ENCODE measurements around the gene MYBPC1.
A peak's percentile ranks its signal among the peaks of the same experiment; 100 is the strongest.

MYBPC1 gene

DNA sequence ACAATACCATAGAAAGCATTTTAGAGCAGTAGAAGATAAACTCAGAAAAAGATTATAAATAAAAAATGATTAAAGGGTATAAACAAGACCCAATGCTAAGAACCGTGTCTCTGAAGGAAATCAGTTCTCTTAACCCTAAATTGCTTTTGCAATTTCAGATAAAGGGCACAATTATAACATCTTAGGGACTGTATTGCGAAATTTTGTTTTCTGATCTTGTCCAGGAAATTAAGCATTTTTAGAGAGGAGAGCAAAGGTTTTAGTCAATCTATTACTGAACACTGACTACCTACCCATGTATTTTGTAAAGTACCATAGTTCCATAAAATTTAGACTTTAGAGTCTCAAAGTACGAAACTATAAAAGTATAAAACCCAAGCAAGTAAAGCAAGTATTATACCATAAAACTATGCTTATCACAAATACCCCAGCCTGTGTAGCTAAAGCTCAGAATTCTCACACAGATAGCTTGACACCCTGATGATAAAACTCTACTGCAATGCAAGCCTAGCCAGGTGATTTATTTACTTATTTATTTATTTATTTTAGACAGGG lies 95.8 kb downstream of the MYBPC1 start:
- H3K4me3 ChIP-seq (replicated peaks; ENCODE audit: low read depth, low read length) = no peak overlapping the region
- no peak for DNase-seq (ENCODE audit: extremely low read depth, low read depth)
- no peak for TF ChIP-seq CTCF (IDR thresholded peaks at IDR 0.05; ENCODE audit: low read depth, low read length, missing control alignments)

DNA sequence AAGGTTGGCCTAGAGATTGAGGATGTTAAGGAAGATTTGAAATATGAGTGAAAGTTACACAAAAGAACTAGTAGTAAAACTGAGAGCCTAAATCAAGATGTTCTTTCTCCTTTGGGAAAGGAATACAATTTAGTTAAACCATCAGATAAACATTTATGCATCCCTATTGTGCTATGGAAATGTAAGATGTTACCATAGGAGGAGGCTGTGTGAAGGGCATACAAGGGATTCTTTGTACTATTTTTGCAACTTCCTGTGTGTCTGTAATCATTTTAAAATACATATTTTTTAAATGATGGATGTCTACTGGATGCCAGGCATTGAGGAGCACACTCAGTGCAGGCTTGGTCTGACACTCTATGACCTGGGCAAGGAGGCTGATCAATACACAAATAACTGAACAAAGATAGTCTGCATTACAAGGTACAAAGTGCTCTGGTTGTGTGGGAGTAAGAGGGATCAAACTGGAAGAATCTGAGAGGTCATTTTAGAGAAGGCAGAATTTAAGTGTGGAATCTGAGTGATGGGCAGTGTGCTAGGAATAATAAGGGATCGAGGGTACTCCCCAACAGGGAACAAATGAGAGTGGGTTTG lies 96.8 kb downstream of the MYBPC1 start:
- no peak for TF ChIP-seq CTCF (IDR thresholded peaks at IDR 0.05; ENCODE audit: low read depth, low read length, missing control alignments)
- H3K4me3 ChIP-seq (replicated peaks; ENCODE audit: low read depth, low read length) = no peak overlapping the region
- DNase-seq (ENCODE audit: extremely low read depth, low read depth) = no peak

DNA sequence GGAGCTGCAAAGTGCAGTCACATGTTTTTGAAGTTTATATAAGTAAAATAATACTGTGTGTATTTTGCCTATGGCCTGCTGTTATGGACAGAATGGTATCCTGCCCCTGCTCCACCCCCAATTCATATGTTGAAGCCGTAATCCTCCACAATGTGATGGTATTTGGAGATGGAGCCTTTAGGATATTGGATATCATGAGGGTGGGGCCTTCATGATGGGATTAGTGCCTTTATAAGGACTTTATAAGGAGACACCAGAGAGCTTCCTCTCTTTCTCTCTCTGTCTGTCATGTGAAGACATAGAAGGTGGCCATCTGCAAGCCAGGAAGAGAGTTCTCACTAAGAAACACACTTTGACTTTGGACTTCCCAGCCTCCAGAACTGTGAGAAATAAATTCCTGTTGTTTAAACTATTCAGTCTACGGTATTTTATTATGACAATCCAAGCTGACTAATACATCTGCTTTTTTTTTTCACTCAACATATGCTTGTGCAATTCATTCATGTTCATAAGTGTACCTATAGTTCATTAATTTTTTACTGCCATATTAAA lies 99.6 kb downstream of the MYBPC1 start:
- TF ChIP-seq CTCF (IDR thresholded peaks at IDR 0.05; ENCODE audit: low read depth, low read length, missing control alignments) = no peak
- DNase-seq (ENCODE audit: extremely low read depth, low read depth) = no peak
- no peak overlapping the region for H3K4me3 ChIP-seq (replicated peaks; ENCODE audit: low read depth, low read length)

DNA sequence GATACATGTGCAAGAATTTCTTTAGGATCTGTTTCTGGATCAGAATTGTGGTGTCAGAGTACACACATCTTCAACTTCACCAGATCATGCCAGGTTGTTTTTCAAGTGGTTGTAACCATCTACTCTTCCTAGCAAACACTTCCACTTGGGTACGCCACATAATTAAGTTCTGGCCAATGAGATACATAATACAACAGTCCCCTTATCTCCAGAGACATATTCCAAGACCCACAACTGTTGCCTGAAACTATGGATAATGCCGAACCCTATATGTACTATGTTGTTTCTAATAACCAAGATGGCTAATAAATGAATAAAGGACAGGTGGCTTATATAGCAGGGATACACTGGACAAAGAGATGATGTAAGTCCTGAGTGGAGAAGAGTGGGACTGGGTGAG lies 100.2 kb downstream of the MYBPC1 start:
- TF ChIP-seq CTCF (IDR thresholded peaks at IDR 0.05; ENCODE audit: low read depth, low read length, missing control alignments) = no peak
- DNase-seq (ENCODE audit: extremely low read depth, low read depth) = no peak
- H3K4me3 ChIP-seq (replicated peaks; ENCODE audit: low read depth, low read length) = no peak overlapping the region

DNA sequence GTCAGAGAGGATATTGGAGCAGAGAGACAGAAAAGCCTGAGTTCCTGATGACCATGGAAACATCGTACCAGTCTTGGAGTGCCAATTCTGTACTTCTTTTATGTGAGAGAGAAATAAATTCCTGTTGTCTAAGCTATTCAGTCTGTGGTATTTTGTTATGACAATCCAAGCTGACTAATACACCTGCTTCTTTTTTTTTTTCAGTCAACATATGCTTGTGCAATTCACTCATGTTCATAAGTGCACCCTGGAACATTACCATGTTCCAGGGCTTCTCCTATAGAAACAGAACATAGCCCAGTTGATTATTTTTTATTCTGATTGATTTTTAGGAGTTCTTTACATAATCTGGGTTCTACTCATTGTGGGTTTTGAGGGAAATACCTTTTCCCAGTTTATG lies 100.9 kb downstream of the MYBPC1 start:
- no peak overlapping the region for H3K4me3 ChIP-seq (replicated peaks; ENCODE audit: low read depth, low read length)
- no peak for TF ChIP-seq CTCF (IDR thresholded peaks at IDR 0.05; ENCODE audit: low read depth, low read length, missing control alignments)
- DNase-seq (ENCODE audit: extremely low read depth, low read depth) = no peak

DNA sequence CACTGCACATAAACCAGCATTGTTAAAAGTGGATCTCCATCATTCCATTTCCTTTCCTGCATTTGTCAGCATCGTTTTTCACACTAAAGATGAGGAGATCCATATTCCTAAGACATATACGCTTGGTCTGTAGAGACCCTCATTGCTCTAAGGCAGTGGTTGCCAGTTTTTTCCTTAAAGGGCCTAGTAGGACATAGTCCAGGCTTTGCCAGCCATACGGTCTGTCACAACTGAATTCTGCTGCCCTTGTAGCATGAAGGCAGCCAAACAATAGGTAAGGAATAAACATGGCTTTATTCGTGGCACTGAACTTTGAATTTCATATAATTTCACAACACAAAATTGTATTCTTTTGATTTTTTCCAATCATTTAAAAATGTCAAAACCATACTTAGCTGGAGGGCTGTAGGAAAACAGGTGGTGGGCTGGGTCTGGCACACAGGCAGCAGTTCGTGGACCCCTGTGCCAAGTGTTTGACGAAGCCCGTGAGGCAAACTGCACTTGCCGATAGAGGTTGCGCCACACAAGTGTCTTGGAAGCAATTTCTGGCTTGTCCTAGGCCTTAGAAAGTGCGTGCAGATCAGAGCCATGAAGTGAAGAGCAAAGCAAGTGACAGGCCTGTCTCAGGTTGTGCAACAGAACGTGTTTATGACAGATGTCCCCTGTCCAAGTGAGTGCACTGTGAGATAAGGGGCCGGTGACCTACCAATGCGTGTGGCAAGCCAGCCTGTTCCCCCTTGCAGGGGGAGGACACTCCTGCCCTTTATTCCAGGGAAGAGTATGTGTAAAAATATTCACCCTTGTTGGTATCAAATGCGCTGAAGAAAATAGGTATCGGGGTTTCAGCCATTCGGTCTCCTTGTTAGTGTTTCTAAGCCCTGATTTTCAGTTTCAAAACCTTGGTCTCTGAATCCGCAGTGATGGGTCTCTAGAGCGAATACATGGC lies 101.8 kb downstream of the MYBPC1 start:
- DNase-seq (ENCODE audit: extremely low read depth, low read depth) = no peak
- peak overlapping the region; percentile 81 for H3K4me3 ChIP-seq (replicated peaks; ENCODE audit: low read depth, low read length)
- no peak for TF ChIP-seq CTCF (IDR thresholded peaks at IDR 0.05; ENCODE audit: low read depth, low read length, missing control alignments)
